HG03135 (cell line): ENCODE data around the gene SPRTN.

Source experiments
- ATAC-seq: cut with Tn5 transposase; IDR thresholded peaks from one replicate; pipeline ENCODE4 v1.9.1; 2021; ENCODE audit warnings: mild to moderate bottlenecking, moderate library complexity; ENCODE audit not compliant: unreplicated experiment

Gene SPRTN

GRCh38 chr1:231376101-231376500, 38.0 kb downstream of the SPRTN start:
- ATAC-seq = no peak

- ATAC-seq = peak; percentile 65
These were observed 38.9 kb downstream of the SPRTN start for GRCh38 chr1:231376875-231377549.

- no peak for ATAC-seq
These were observed 43.6 kb downstream of the SPRTN start for GRCh38 chr1:231381729-231382128.

- ATAC-seq = no peak
These were observed 44.3 kb downstream of the SPRTN start for GRCh38 chr1:231382426-231382825.

GRCh38 chr1:231383159-231383860, 45.2 kb downstream of the SPRTN start:
- ATAC-seq = no peak

GRCh38 chr1:231384696-231385415, 46.8 kb downstream of the SPRTN start:
- ATAC-seq = no peak

- no peak for ATAC-seq
These were observed 47.3 kb downstream of the SPRTN start for GRCh38 chr1:231385416-231385748.

GRCh38 chr1:231386466-231386865, 48.4 kb downstream of the SPRTN start:
- no peak for ATAC-seq

GRCh38 chr1:231387770-231388669, 49.9 kb downstream of the SPRTN start:
- ATAC-seq = no peak

GRCh38 chr1:231390071-231390470, 52.0 kb downstream of the SPRTN start:
- no peak for ATAC-seq

GRCh38 chr1:231392389-231393131, 54.5 kb downstream of the SPRTN start:
- no peak for ATAC-seq

GRCh38 chr1:231393668-231394067, 55.6 kb downstream of the SPRTN start:
- no peak for ATAC-seq

GRCh38 chr1:231395076-231395997, 57.2 kb downstream of the SPRTN start:
- no peak for ATAC-seq

- ATAC-seq = no peak
These were observed 57.9 kb downstream of the SPRTN start for GRCh38 chr1:231395998-231396390.

GRCh38 chr1:231396643-231397042, 58.5 kb downstream of the SPRTN start:
- ATAC-seq = no peak

- no peak for ATAC-seq
These were observed 60.0 kb downstream of the SPRTN start for GRCh38 chr1:231397886-231398671.

- ATAC-seq = no peak
These were observed 63.4 kb downstream of the SPRTN start for GRCh38 chr1:231401478-231401877.

- no peak for ATAC-seq
These were observed 66.2 kb downstream of the SPRTN start for GRCh38 chr1:231404318-231404717.
